Fibroblast of the aortic adventitia (primary cell): Measurements from ENCODE around the gene DDX60. TPM values are rescaled to one million over a fixed set of nuclear protein-coding genes. Genes with fewer than 3 reads are reported as not detected.

Source experiments
- DNase-seq: peaks from one replicate; pipeline ENCODE4 v3.0.0-alpha.2; 2010; ENCODE audit warnings: low read depth
- H3K4me3 ChIP-seq: 2 replicates; pipeline ENCODE4 v1.5.1; 2011; ENCODE audit warnings: low read depth, mild to moderate bottlenecking, control low read depth, low read length, moderate library complexity
- CTCF ChIP-seq: IDR thresholded peaks from 2 replicates; pipeline ENCODE4 v1.5.1; 2011; ENCODE audit warnings: mild to moderate bottlenecking, low read length, control low read depth, inconsistent platforms; ENCODE audit not compliant: insufficient read depth
- total RNA-seq: library from RNA; depleted of rRNA; stranded (reverse); fragments of >200 nt; gene quantifications from 2 replicates; pipeline ENCODE4 v1.2.3, GENCODE V29; 2012; ENCODE audit warnings: low replicate concordance

DDX60 gene
- total RNA-seq, 1 donor, result 24.8 TPM

GRCh38 chr4:168257768-168258167 is 60.8 kb downstream of the DDX60 start:
- no peak for TF ChIP-seq CTCF
- DNase-seq, result no peak
- H3K4me3 ChIP-seq, result no peak overlapping the region

DNA sequence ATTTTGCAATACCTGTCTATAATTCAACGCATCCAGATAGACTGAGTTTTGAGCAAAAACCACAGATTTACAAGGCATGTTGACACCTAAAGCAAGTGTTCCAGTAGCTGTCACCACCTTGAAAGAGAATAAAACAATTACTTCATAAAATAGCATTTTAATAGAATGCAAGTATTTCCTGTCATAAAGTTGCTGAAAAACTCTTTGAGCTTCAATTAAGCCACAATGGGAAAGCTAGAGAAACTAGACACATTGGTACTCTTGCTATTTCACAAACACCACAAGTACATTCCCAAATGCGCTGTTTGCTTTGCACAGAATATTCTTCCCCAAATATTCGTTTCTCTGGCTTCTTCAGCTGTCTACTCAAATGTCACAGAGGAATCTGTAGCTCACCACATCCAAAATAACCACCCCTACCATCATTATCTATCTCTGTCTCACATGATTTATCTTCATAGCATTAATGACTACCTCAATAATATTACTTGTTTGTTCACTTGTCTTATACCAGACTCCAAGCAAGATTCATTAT is 70.3 kb downstream of the DDX60 start:
- no peak for DNase-seq
- H3K4me3 ChIP-seq, result no peak overlapping the region
- TF ChIP-seq CTCF, result no peak

DNA sequence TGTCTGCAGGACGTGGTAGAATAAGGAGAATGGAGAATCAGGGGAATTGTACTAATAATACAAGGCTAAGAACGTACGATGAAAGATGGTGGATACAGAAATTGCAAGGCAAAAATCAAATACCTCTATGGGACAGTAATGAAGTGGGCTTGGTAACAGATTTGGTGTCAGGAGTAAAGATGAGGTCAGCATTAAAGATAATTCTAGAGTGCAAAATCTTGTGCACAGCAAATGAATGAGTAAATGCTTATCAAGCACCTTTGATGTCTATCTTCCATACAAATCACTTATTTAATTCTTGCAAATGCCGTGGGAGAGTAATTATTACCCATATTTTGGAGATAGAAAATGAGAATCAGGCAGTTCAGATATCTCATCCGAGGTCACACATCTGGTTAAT is 70.9 kb downstream of the DDX60 start:
- H3K4me3 ChIP-seq, result no peak overlapping the region
- no peak for DNase-seq
- no peak for TF ChIP-seq CTCF

DNA sequence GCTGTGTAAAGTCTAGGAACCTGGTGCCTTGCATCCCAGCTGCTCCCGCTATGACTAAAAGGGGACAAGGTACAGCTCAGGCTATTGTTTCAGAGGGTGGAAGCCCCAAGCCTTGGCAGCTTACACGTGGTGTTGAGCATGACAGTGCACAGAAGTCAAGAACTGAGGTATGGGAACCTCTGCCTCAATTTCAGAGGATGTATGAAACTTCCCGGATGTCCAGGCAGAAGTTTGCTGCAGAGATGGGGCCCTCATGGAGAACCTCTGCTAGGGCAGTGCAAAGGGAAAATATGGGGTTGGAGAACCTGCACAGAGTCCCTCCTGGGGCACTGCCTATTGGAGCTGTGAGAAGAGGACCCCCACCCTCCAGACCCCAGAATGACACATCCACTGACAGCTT is 76.6 kb downstream of the DDX60 start:
- no peak overlapping the region for H3K4me3 ChIP-seq
- no peak for TF ChIP-seq CTCF
- DNase-seq, result no peak

DNA sequence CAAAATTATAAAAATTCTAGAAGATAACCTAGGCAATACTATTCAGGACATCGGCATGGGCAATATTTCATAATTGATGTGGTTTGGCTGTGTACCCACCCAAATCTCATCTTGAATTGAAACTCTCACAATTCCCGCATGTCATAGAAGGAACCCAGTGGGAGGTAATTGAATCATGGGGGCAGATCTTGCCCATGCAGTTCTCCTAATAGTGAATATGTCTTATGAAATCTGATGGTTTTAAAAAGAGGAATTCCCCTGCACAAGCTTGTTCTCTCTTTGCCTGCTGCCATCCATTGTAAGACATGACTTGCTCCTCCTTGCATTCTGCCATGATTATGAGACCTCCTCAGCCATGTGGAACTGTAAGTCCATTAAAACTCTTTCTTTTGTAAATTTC is 77.7 kb downstream of the DDX60 start:
- no peak for TF ChIP-seq CTCF
- H3K4me3 ChIP-seq, result no peak overlapping the region
- no peak for DNase-seq

- no peak for TF ChIP-seq CTCF
- DNase-seq, result peak; percentile 82
- H3K4me3 ChIP-seq, result no peak overlapping the region
These were observed 97.3 kb downstream of the DDX60 start for GRCh38 chr4:168221301-168221700.

DNA sequence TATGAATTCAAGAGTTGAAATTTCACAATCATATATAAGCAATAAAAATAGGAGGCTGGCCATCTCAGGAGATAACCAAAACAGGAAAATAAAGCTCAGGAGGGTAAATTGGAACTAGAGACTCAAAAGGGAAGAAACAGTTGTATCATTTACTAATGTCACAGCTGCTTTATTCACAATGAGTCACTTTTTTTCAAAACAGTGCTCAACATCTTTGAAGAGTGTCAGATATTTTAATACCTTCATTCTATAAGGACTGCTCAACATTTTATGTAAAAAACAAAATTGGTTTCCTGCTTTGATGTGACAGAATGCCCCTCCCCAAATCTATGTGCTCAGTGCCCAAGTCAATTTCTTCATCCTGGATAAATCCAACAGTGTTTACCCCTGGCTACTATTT is 97.7 kb downstream of the DDX60 start:
- DNase-seq, result peak; percentile 4
- TF ChIP-seq CTCF, result no peak
- no peak overlapping the region for H3K4me3 ChIP-seq
